GM12891 (cell line): ENCODE measurements around the gene PDXDC1.
"Not testable (repeated sequence)": the region's sequence is repeated elsewhere in the genome, so short reads cannot be mapped to it uniquely, and the experiment has no call there.

ENCODE experiments used
- DNase-seq: peaks from one replicate; pipeline ENCODE4 v3.0.0; 2011; ENCODE audit warnings: low spot score; ENCODE audit not compliant: insufficient read length
- FAIRE-seq: peaks from 2 replicates; lab custom pipeline; 2011; peaks lifted over from hg19 to GRCh38; lab: Jason Lieb, UNC
- PAX5 ChIP-seq: IDR thresholded peaks from 2 replicates; pipeline ENCODE4 v1.6.1; 2011; ENCODE audit warnings: low read length, moderate library complexity, mild to moderate bottlenecking; ENCODE audit not compliant: insufficient read depth, severe bottlenecking
- POLR2A ChIP-seq: IDR thresholded peaks from 2 replicates; pipeline ENCODE4 v1.6.1; 2011; ENCODE audit warnings: low read depth, low read length, control low read depth
- POLR2AphosphoS5 ChIP-seq: IDR thresholded peaks from 2 replicates; pipeline ENCODE4 v1.6.1; 2011; ENCODE audit warnings: low read depth, low read length, control low read depth
- POU2F2 ChIP-seq: IDR thresholded peaks from 2 replicates; pipeline ENCODE4 v1.6.1; 2011; ENCODE audit warnings: low read depth, mild to moderate bottlenecking, control low read depth, low read length, moderate library complexity
- SPI1 ChIP-seq: IDR thresholded peaks from 2 replicates; pipeline ENCODE4 v1.6.1; 2011; ENCODE audit warnings: low read depth, low read length, control low read depth
- TAF1 ChIP-seq: IDR thresholded peaks from 2 replicates; pipeline ENCODE4 v1.6.1; 2011; ENCODE audit warnings: low read depth, low read length, control low read depth

PDXDC1 gene

DNA sequence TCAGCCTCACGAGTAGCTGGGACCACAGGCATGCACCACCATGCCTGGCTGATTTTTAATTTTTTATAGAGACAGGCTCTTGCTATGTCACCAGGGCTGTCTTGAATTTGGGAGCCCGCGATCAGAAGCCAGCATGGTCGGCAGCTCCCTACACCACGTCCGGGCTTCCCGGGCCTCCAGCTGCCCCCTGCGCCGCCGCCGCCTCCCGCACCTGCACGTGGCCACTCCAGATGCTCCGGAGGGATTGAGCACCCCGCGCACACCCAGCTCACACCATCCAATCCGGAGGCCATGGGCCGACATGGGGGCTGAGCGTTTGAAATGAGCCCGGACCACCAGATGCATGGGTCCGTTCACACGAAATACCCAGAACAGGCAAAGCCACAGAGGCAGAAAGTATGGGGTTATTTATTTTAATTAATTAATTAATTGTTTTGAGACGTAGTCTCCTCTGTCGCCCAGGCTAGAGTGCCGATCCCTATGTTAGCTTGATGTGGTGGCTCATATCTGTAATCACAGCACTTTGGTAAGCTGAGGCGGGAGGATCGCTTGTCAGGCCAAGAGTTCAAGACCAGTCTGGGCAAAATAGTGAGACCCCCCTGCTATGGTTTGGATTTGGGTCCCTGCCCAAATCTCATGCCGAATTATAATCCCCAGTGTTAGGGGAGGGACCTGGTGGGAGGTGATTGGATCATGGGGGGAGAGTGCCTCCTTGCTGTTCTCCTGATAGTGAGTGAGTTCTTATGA, 17.1 kb upstream of the PDXDC1 start:
- DNase-seq, result no peak
- TF ChIP-seq POLR2A, result no peak
- FAIRE-seq, result no peak

DNA sequence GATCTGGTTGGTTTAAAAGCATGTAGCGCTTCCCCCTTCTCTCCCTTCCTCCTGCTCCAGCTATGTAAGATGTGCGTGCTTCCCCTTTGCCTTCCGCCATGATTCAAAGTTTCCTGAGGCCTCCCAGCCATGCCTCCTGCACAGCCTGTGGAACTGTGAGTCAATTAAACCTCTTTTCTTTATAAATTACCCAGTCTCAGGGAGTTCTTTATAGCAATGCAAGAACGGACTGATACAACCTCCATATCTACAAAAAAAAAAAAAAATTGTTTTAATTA, 16.6 kb upstream of the PDXDC1 start:
- FAIRE-seq (no peak), DNase-seq (no peak)
- TF ChIP-seq TAF1 (no peak), SPI1 (no peak), PAX5 (no peak), POLR2A (no peak), POLR2AphosphoS5 (no peak), POU2F2 (no peak)

DNA sequence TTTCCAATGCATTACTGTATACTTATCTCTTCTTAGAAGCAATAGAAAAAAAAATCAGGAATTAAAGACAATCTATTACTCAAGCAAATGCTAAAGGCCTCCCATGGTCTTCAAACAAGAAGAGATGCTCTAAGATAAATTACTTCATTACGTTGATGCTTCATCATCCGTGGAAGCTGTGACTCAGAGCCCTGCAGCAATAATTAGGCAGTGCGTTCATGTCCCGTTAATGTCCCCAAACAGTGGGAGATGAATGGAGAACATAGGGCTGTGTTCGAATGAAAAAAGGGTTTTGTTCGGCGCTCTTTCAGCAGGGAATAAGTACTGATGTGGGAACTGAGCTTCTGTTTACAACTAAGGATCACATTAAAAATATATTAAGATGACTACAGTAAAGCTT, 15.9 kb upstream of the PDXDC1 start:
- no peak for TF ChIP-seq SPI1
- no peak for TF ChIP-seq POU2F2
- TF ChIP-seq POLR2A, result no peak
- no peak for TF ChIP-seq TAF1
- no peak for TF ChIP-seq PAX5
- no peak for TF ChIP-seq POLR2AphosphoS5
- FAIRE-seq, result no peak
- DNase-seq, result no peak

DNA sequence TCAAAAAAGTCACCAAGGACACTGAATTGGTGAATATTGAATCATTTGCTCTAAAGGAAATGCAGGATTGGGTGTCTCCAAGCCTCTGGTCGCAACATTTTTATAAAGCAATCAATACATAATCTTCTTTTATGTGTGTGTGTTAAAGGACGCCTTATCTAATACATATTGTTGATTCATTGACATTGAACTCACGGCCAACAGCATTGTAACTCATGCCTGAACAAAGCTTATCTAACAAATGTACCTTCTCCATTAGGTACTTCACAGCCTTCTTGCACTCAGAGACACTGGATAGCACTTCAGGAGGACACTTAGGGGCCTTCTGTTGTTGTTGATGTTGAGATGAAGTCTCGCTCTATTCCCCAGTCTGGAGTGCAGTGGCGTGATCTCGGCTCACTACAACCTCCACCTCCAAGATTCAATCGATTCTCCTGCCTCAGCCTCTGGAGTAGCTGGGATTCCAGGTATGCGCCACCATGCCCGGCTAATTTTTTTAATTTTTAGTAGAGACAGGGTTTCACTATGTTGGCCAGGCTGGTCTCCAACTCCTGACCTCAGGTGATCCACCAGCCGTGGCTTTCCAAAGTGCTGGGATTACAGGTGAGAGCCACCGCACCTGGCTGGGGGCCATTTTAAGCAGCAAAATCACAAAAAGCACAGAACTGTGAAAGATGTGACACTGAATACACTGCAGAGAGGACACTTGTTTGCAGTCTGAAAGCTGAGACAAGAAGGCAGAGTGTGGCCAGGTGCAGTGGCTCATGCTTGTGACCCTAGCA, 13.2 kb upstream of the PDXDC1 start:
- no peak for DNase-seq
- TF ChIP-seq SPI1 (no peak), PAX5 (no peak), POLR2AphosphoS5 (no peak)
- FAIRE-seq, result no peak

DNA sequence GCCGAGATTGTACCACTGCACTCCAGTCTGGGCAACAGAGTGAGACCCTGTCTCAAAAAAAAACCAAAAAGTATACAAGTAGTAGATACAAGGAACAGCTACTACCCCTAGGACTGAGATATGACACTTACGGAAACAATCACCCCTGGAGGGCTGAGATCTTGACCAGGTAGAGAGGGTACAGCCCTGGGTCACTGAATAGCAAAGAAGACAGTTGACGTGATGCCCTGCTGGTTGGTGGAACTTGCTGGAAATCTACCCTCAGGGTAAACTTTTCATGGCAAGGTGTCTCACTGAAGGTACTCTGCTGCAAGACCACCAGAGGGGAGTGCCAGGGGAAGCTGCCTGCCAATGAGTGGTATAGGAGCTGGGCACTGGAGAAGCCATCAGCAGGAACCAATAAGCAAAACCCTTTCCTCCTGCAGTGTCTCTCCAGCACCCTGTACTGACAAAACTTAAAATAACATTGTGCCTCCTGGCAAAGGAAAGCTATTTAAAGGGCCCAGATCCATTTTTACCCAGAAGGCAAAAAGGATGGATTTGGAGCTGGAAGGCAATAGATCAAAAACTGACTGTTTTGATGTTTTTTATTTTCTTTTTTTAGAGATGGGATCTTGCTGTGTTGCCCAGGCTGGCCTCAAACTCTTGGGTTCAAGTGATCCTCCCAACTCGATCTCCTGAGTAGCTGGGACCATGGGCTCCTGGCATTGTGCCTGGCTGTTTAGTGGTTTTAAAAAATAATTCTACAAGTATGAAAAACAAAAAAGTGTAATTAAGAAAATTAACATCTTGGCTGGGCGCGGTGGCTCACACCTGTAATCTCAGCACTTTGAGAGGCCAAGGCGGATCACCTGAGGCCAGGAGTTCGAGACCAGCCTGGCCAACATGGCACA, 11.3 kb upstream of the PDXDC1 start:
- DNase-seq (no peak), FAIRE-seq (no peak)
- TF ChIP-seq POLR2AphosphoS5 (no peak), TAF1 (no peak), POU2F2 (no peak), SPI1 (no peak), PAX5 (no peak), POLR2A (no peak)

DNA sequence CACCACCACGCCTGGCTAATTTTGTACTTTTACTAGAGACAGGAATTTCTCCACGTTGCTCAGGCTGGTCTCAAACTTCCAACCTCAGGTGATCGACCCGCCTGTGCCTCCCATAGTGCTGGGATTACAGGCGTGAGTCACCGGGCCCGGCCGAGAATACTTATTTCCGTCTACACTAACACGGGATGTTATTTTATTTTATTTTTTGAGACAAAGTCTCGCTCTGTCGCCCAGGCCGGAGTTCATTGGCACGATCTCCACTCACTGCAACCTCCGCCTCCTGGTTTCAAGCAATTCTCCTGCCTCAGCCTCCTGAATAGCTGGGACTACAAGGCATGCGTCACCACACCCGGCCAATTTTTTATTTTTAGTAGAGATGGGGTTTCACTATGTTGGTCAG, 9.5 kb upstream of the PDXDC1 start:
- DNase-seq (no peak), FAIRE-seq (no peak)
- TF ChIP-seq PAX5 (no peak), POU2F2 (no peak), POLR2AphosphoS5 (no peak), SPI1 (no peak), POLR2A (no peak), TAF1 (no peak)

DNA sequence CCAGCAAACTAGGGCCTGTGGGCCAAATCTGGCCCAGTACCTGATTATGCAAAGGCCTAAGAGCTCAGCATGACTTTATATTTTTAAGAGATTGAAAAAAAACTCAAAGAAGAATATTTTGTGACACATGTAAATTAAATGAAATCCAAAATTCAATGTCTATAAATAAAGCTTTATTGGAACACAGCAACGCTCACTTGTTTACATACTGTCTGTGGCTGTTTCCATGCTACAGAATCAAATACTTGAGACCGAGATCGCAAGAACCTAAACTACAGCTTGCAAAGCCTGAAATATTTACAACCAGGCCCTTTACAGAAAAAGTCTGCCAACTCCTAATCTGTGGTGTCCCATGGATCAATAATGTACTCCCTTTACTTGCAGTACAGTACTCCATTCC, 5.0 kb upstream of the PDXDC1 start:
- not testable (repeated sequence) for FAIRE-seq, DNase-seq

DNA sequence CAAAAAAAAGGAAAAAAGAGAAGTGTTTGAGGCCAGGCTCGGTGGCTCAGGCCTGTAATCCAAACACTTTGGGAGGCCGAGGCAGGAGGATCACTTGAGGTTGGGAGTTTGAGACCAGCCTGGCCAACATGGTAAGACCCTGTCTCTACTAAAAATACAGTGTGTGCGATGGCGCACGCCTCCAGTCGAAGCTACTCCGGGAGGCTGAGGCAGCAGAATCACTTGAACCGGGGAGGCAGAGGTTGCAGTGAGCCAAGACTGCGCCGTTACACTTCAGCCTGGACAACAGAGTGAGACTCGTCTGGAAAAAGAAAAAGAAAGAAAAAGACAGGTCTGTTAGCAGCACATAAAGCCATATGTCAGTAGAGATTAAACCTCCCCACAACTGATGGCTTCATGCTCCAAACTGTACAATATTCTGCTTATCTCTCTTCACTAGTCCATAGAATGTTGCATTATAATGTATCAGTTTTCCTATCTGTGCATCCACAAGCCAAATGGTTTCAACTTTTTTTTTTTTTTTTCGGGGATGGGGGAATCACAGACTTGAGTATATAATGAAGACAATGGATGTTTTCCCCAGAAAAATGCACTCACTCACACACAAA, 3.1 kb upstream of the PDXDC1 start:
- not testable (repeated sequence) for FAIRE-seq, DNase-seq

DNA sequence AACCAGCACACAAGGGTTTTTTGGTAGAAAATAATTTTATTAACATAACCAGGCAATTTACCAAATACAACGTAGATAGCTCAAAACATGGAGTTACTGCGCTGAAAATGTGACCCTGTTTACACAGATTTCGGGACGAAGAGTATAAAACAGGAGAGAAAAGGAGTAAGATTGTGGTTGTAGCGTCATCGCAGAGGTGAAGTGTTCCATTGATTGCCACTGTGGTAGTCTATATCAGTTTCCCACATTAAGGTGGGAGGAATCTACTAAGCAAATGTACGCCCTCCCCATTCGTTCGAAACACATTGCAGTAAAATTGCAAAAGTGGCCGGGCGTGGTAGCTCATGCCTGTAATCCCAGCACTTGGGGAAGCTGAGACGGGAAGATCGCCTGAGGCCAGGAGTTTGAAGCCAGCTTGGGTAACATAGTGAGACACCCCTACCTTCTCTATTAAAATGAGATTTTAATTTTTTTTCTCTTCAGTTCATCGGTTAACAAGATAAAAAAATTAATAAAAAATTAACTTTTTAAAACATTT, 972 bp upstream of the PDXDC1 start:
- peak; percentile 33 for FAIRE-seq
- not testable (repeated sequence) for DNase-seq

DNA sequence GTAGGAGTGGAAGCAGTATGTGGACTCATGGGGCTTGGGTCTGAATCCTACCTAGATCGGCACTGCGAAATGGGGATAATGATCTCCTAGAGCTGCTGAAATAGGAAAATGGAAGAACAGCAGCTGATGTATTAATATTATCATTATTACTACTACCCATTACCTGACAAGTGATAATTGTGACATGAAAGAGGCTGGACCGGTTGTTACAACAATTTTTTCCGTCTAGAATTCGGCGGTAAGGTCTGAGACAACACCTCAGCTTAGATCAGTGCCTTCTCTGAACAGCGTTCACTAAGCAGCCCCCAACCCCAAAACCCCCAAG, 533 bp upstream of the PDXDC1 start:
- FAIRE-seq, DNase-seq: not testable (repeated sequence)

DNA sequence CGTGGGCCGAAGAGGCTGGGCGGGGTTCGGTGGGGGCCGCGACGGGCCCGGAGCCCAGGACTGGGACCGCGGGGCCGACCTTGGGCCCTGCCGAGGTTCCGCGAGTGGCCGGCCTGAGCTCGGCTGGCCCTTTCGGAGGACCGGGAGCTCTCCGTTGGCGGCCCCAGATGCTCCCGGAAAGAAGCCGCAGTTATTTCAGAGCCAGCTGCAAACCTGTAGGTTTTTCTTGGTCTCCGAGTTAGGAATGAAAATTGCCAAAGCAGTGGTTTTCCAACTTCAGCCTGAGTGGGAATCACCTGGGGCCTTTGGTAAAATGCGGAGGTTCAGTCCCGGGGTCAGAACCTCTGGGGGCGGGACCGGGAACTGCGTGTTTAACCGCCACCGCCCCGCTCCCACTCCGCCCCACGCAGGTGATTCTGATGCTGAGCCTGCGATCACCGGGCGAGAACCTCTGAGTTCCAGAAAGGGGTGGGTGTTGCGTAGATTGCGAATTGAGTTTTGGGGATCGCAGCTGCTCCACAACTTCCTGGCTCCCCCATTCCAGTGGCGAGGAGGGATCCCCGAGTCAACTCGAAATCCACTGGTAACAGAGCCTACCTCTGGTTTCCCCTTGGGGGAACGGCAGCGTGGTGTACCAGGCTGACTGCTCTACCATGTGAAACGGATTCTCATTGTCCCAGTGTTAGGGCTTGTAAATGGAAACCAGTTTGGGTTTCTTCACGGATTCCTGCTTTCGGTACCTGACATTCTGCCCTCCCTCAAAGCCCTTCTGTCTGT, 780 bp downstream of the PDXDC1 start:
- peak; percentile 50 for FAIRE-seq
- not testable (repeated sequence) for DNase-seq

DNA sequence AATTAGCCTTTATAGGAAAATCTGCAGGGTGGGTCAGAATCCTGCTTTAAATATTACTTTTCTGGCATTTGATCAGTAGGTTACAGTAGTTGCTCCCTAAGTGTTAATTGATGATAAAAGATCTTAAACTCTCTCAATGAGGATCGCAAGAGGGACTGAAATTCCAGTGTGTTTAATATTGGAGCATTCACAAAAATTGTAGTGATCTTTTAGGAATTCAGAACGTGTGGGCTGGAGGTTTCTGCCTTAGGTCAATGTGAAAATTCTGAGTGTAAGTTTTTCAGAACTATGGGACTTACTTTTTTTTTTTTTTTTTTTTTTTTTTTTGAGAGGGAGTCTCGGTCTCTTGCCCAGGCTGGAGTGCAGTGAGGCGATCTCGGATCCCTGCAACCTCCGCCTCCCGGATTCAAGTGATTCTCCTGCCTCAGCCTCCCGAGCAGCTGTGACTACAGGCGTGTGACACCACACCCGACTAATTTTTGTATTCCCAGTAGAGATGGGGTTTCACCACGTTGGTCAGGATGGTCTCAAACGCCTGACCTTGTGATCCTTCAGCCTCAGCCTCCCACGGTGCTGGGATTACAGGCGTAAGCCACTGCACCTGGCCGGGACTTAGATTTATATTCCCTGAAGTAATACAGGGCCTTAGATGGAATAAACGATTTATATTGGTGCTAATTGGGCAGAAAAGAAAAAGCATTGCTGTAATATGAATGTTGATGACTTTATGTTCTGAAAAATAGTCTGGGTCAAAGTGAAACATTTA, 2.3 kb downstream of the PDXDC1 start:
- DNase-seq, FAIRE-seq: not testable (repeated sequence)

DNA sequence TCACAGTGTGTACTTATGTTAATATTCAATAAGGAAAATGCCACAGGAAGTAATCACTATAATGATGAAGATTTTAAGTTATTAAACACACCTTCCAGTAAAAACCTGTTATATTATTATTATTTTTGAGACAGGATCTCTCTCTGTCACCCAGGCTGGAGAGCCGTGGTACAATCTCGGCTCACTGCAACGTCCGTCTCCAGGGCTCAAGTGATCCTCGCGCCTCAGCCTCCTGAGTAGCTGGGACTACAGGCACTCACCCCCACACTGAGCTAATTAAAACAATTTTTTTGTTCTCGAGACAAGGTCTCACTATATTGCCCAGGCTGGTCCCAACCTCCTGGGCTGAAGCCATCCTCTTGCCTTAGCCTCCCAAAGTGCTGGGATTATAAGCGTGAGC, 3.5 kb downstream of the PDXDC1 start:
- FAIRE-seq, result not testable (repeated sequence)

DNA sequence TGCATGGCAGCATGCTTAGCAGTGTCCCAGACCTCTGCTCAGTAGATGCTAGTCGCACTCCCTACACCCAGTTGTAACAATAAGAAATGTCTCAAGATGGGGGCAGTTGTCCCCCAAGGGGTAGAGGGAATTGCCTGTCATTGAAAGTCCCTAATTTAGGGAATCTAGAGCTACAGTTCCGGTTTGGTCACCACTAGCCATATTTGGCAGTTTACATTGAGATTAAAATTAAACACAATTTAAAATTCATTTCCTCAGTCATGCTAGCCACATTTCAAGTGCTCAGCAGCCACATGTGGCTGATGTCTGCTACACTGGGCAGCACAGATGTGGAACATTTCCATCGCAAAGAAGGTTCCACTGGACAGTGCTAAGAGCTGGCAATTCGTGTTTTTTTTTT, 4.1 kb downstream of the PDXDC1 start:
- not testable (repeated sequence) for DNase-seq, FAIRE-seq

More for the DNA sequence above, 3.5 kb downstream of the PDXDC1 start:
- not testable (repeated sequence) for DNase-seq

DNA sequence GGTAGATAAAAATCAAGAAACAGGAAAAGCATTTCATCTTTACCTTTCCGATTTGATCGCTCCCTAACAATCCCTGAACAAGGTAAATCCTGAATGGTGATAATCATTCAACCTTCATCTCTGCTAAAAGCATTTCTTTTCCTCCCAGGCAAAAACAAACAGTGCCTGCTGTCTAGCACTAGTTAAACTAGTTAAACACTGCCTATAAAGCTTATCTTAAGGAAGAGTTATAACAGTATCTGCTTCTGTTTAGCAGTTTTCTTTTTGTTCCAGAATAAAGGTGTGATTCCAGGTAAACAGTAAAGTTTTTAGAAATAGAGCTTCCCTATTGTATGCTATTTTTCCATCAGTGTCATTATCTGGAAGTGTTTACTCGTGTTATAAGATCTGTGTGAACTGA, 6.4 kb downstream of the PDXDC1 start:
- not testable (repeated sequence) for DNase-seq, FAIRE-seq
